WTC11 (cell line): ENCODE results near the gene FKBP10. TPM values are rescaled to one million over a fixed set of nuclear protein-coding genes. Genes with fewer than 3 reads are reported as not detected.
A peak's percentile ranks its signal among the peaks of the same experiment; 100 is the strongest.

ENCODE experiments used
- AR ChIP-seq: fragments of 250-450 bp; sonication (Bioruptor Pico); IDR thresholded peaks from 2 replicates; pipeline ENCODE4 v1.9.0; 2021; ENCODE audit warnings: mild to moderate bottlenecking
- ATF1 ChIP-seq: sonication (generic); formaldehyde crosslinking; IDR thresholded peaks from 2 replicates; pipeline ENCODE4 v1.8.1; 2023; ENCODE audit warnings: mild to moderate bottlenecking, moderate library complexity, missing genetic modification reagents
- CDX4 ChIP-seq: fragments of 250-450 bp; sonication (Bioruptor Pico); IDR thresholded peaks from 2 replicates; pipeline ENCODE4 v1.9.0; 2021; ENCODE audit warnings: moderate library complexity, mild to moderate bottlenecking, inconsistent platforms, borderline replicate concordance
- ELF4 ChIP-seq: sonication (generic); formaldehyde crosslinking; IDR thresholded peaks from 2 replicates; pipeline ENCODE4 v1.8.1; 2022; ENCODE audit warnings: low read depth, mild to moderate bottlenecking, moderate library complexity, missing genetic modification reagents
- FOXK1 ChIP-seq: sonication (generic); formaldehyde crosslinking; IDR thresholded peaks from 2 replicates; pipeline ENCODE4 v1.8.0; 2022; ENCODE audit warnings: mild to moderate bottlenecking, moderate library complexity, missing genetic modification reagents
- FOXP1 ChIP-seq: sonication (generic); formaldehyde crosslinking; IDR thresholded peaks from 2 replicates; pipeline ENCODE4 v1.8.0; 2022; ENCODE audit warnings: missing genetic modification reagents, mild to moderate bottlenecking, moderate library complexity, borderline replicate concordance
- FOXP4 ChIP-seq: sonication (generic); formaldehyde crosslinking; IDR thresholded peaks from 2 replicates; pipeline ENCODE4 v1.8.0; 2022; ENCODE audit warnings: mild to moderate bottlenecking, missing genetic modification reagents
- GABPB1 ChIP-seq: sonication (generic); formaldehyde crosslinking; IDR thresholded peaks from 2 replicates; pipeline ENCODE4 v1.8.1; 2023; ENCODE audit warnings: mild to moderate bottlenecking, missing genetic modification reagents
- GTF2I ChIP-seq: fragments of 250-450 bp; sonication (Bioruptor Pico); conservative IDR thresholded peaks from 2 replicates; pipeline ENCODE4 v1.4.0; 2021; ENCODE audit warnings: mild to moderate bottlenecking
- HMGA2 ChIP-seq: fragments of 250-450 bp; sonication (Bioruptor Pico); IDR thresholded peaks from 2 replicates; pipeline ENCODE4 v1.4.0; 2021; ENCODE audit warnings: mild to moderate bottlenecking, moderate library complexity
- JUN ChIP-seq: sonication (generic); formaldehyde crosslinking; IDR thresholded peaks from 2 replicates; pipeline ENCODE4 v1.8.0; 2023; ENCODE audit warnings: mild to moderate bottlenecking, missing genetic modification reagents
- NFATC4 ChIP-seq: fragments of 250-450 bp; sonication (Bioruptor Pico); IDR thresholded peaks from 2 replicates; pipeline ENCODE4 v1.9.0; 2021; ENCODE audit warnings: mild to moderate bottlenecking
- NFYB ChIP-seq: sonication (generic); formaldehyde crosslinking; conservative IDR thresholded peaks from 2 replicates; pipeline ENCODE4 v1.8.0; 2022; ENCODE audit warnings: low read depth, missing genetic modification reagents
- NR3C1 ChIP-seq: sonication (generic); formaldehyde crosslinking; conservative IDR thresholded peaks from 2 replicates; pipeline ENCODE4 v1.8.1; 2023; ENCODE audit warnings: low read depth, mild to moderate bottlenecking, missing genetic modification reagents
- RELA ChIP-seq: sonication (generic); formaldehyde crosslinking; IDR thresholded peaks from 2 replicates; pipeline ENCODE4 v1.8.1; 2022; ENCODE audit warnings: missing genetic modification reagents, mild to moderate bottlenecking, borderline replicate concordance
- SMAD3 ChIP-seq: sonication (generic); formaldehyde crosslinking; IDR thresholded peaks from 2 replicates; pipeline ENCODE4 v1.8.0; 2022; ENCODE audit warnings: missing genetic modification reagents, mild to moderate bottlenecking, borderline replicate concordance
- SMAD4 ChIP-seq: sonication (generic); formaldehyde crosslinking; IDR thresholded peaks from 2 replicates; pipeline ENCODE4 v1.8.0; 2022; ENCODE audit warnings: mild to moderate bottlenecking, missing genetic modification reagents
- TEAD1 ChIP-seq: sonication (generic); formaldehyde crosslinking; IDR thresholded peaks from 2 replicates; pipeline ENCODE4 v1.8.0; 2022; ENCODE audit warnings: mild to moderate bottlenecking, missing genetic modification reagents
- TEAD4 ChIP-seq: sonication (generic); formaldehyde crosslinking; IDR thresholded peaks from 2 replicates; pipeline ENCODE4 v1.8.0; 2022; ENCODE audit warnings: mild to moderate bottlenecking, missing genetic modification reagents
- ZBTB21 ChIP-seq: sonication (generic); formaldehyde crosslinking; IDR thresholded peaks from 2 replicates; pipeline ENCODE4 v1.8.1; 2023; ENCODE audit warnings: mild to moderate bottlenecking, missing genetic modification reagents, borderline replicate concordance
- ZNF219 ChIP-seq: sonication (generic); formaldehyde crosslinking; IDR thresholded peaks from 2 replicates; pipeline ENCODE4 v1.8.0; 2023; ENCODE audit warnings: missing genetic modification reagents, mild to moderate bottlenecking, borderline replicate concordance
- ZNF317 ChIP-seq: sonication (generic); formaldehyde crosslinking; IDR thresholded peaks from 2 replicates; pipeline ENCODE4 v1.8.1; 2023; ENCODE audit warnings: low read depth, mild to moderate bottlenecking, moderate library complexity, missing genetic modification reagents, borderline replicate concordance
- ZNF423 ChIP-seq: fragments of 250-450 bp; sonication (Bioruptor Pico); IDR thresholded peaks from 2 replicates; pipeline ENCODE4 v2.1.2; 2022; ENCODE audit warnings: mild to moderate bottlenecking, moderate library complexity
- ZNF425 ChIP-seq: fragments of 250-450 bp; sonication (Bioruptor Pico); conservative IDR thresholded peaks from 2 replicates; pipeline ENCODE4 v1.9.0; 2021; ENCODE audit warnings: mild to moderate bottlenecking
- ZNF512 ChIP-seq: sonication (generic); formaldehyde crosslinking; IDR thresholded peaks from 2 replicates; pipeline ENCODE4 v1.8.1; 2022; ENCODE audit warnings: missing genetic modification reagents, borderline replicate concordance
- total RNA-seq: library from RNA; stranded (reverse); gene quantifications from 3 replicates; pipeline ENCODE4 v1.2.3, GENCODE V29; 2021
- TF ChIP-seq, protein P1 (sequence below): sonication (generic); formaldehyde crosslinking; conservative IDR thresholded peaks from 2 replicates; pipeline ENCODE4 v1.8.1; 2022; ENCODE audit warnings: mild to moderate bottlenecking, missing genetic modification reagents
- TF ChIP-seq, protein P2 (sequence below): sonication (generic); formaldehyde crosslinking; IDR thresholded peaks from 2 replicates; pipeline ENCODE4 v1.8.1; 2023; ENCODE audit warnings: mild to moderate bottlenecking, moderate library complexity, missing genetic modification reagents

FKBP10 gene
- total RNA-seq, 1 experiment from 2014 or later = 243 TPM

- TF ChIP-seq ZNF219 = peak; percentile 53; the same call in 1 of the 2 replicates
- TF ChIP-seq NR3C1 = no peak
- no peak for TF ChIP-seq SMAD3 (CRISPR knock-in tag)
- TF ChIP-seq, protein P1, sequence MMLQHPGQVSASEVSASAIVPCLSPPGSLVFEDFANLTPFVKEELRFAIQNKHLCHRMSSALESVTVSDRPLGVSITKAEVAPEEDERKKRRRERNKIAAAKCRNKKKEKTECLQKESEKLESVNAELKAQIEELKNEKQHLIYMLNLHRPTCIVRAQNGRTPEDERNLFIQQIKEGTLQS (CRISPR knock-in tag) = no peak
- no peak for TF ChIP-seq ZNF317 (CRISPR knock-in tag)
- 0 out of 2 replicates have a peak, but pooled peaks have one; percentile 39 for TF ChIP-seq ATF1 (CRISPR knock-in tag)
- TF ChIP-seq NFYB (CRISPR knock-in tag) = no peak
- no peak for TF ChIP-seq ZNF512 (CRISPR knock-in tag)
- no peak for TF ChIP-seq AR
- no peak for TF ChIP-seq GTF2I
- no peak for TF ChIP-seq HMGA2 (CRISPR knock-in tag)
- TF ChIP-seq GABPB1 (CRISPR knock-in tag) = peak; percentile 57; the same call in 1 of the 2 replicates
- TF ChIP-seq NFATC4 (CRISPR knock-in tag) = no peak
- no peak; the same call in 1 of the 2 replicates for TF ChIP-seq CDX4 (CRISPR knock-in tag)
- TF ChIP-seq, protein P2, sequence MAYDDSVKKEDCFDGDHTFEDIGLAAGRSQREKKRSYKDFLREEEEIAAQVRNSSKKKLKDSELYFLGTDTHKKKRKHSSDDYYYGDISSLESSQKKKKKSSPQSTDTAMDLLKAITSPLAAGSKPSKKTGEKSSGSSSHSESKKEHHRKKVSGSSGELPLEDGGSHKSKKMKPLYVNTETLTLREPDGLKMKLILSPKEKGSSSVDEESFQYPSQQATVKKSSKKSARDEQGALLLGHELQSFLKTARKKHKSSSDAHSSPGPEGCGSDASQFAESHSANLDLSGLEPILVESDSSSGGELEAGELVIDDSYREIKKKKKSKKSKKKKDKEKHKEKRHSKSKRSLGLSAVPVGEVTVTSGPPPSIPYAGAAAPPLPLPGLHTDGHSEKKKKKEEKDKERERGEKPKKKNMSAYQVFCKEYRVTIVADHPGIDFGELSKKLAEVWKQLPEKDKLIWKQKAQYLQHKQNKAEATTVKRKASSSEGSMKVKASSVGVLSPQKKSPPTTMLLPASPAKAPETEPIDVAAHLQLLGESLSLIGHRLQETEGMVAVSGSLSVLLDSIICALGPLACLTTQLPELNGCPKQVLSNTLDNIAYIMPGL (CRISPR knock-in tag) = peak; percentile 80; the same call in 1 of the 2 replicates
- no peak for TF ChIP-seq ZNF425
- no peak for TF ChIP-seq FOXP4
- TF ChIP-seq ZBTB21 (CRISPR knock-in tag) = no peak
- no peak for TF ChIP-seq ELF4 (CRISPR knock-in tag)
- TF ChIP-seq TEAD1 (CRISPR knock-in tag) = peak; percentile 13; the same call in 1 of the 2 replicates
- 0 out of 2 replicates have a peak, but pooled peaks have one; percentile 68 for TF ChIP-seq FOXP1 (CRISPR knock-in tag)
- TF ChIP-seq RELA (CRISPR knock-in tag) = no peak
- TF ChIP-seq FOXK1 (CRISPR knock-in tag) = peak; percentile 64; the same call in 1 of the 2 replicates
- peak; percentile 64; the same call in 1 of the 2 replicates for TF ChIP-seq JUN
- no peak for TF ChIP-seq SMAD4
- 0 out of 2 replicates have a peak, but pooled peaks have one; percentile 55 for TF ChIP-seq TEAD4 (CRISPR knock-in tag)
- TF ChIP-seq ZNF423 (CRISPR knock-in tag) = no peak
Measured at GRCh38 chr17:41864836-41865595, 52.2 kb downstream of the FKBP10 start, which contains the start of gene KLHL11 (continued).
